Suprapubic skin (tissue), 4 donors: Measurements from ENCODE around the gene ARSJ.

Experiments
- CTCF ChIP-seq, 2 donors: fragments of 200-600 bp in 1 of 2; fragments of 450-650 bp in 1 of 2; sonication (generic) in 1 of 2; IDR thresholded peaks; one replicate each; pipeline ENCODE4 v1.5.1; 2016 to 2019; ENCODE audit warnings: antibody characterized with exemption in 2 of 2, mild to moderate bottlenecking in 1 of 2, moderate library complexity in 1 of 2
- EP300 ChIP-seq: sonication (generic); formaldehyde crosslinking; IDR thresholded peaks from one replicate; pipeline ENCODE4 v1.6.1; 2017; ENCODE audit warnings: antibody characterized with exemption
- POLR2A ChIP-seq, 2 donors: fragments of 450-650 bp; IDR thresholded peaks; one replicate each; pipeline ENCODE4 v1.6.1; 2017; ENCODE audit warnings: antibody characterized with exemption in 2 of 2, mild to moderate bottlenecking in 2 of 2, moderate library complexity in 2 of 2
- POLR2AphosphoS5 ChIP-seq, 3 donors: sonication (generic); formaldehyde crosslinking; IDR thresholded peaks; one replicate each; pipeline ENCODE4 v1.6.1; 2017; ENCODE audit warnings: antibody characterized with exemption in 3 of 3

DNA sequence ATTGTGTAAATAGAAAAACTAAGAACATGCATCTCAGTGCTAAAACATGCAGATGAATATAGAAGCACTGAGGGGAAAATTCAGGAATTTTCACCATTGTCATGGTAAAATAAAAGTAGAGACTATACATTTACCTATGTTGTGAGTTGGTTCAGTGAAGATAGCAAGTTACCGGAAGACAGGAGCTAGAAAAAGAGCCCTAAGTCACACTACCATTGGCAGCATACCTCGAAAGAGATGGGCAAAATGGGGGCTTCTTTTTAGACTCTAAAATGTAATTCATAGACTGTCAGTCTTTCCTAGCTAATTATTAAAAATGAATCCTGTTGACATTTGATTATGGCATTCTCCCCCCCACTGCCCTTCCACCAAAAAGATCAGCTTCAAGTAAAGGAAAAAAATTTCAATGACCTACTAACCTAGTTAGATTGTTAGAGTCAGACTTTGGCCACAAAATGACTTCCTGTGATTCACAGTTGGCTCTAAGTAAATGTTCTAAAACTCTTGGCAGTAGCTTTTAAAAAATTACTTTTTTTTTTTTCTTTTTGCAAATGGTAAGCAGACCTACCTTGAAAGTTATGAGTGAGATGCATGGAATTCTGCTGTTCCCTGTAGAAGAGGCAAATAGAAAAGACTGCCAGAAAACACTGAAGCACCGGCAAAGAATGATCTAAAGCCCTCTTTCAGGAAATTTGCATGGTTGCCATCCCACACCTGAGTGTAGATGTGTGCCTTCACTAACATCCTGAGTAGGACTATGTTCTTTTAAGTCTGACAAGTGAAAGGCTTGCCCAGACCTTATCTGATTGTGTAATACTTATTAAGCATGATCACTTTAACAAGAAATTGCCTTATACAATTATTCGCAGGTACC is 26.4 kb upstream of the ARSJ start:
- TF ChIP-seq POLR2AphosphoS5 (IDR thresholded peaks at IDR 0.05): no peak
- no peak for TF ChIP-seq CTCF (IDR thresholded peaks at IDR 0.05)
- no peak for TF ChIP-seq POLR2A (IDR thresholded peaks at IDR 0.05)
- TF ChIP-seq EP300: no peak
